G401 (cell line): ENCODE data around the gene PWWP2B. TPM values are rescaled to one million over a fixed set of nuclear protein-coding genes. Genes with fewer than 3 reads are reported as not detected.
A peak's percentile ranks its signal among the peaks of the same experiment; 100 is the strongest.

Experiments used
- DNase-seq: peaks from one replicate; pipeline ENCODE4 v3.0.0-alpha.2; 2015; ENCODE audit warnings: low spot score
- in situ Hi-C: cut with HindIII; loops from 2 replicates; pipeline ENCODE4 v1.10.0; 2016; ENCODE audit warnings: low sequenced_read_pairs, mixed read lengths
- total RNA-seq: library from RNA; depleted of rRNA; stranded (reverse); fragments of >200 nt; shearing (Covaris generic); gene quantifications from 2 replicates; pipeline ENCODE4 v1.2.3, GENCODE V29; 2014

Gene PWWP2B
- total RNA-seq, 1 experiment from 2014 or later, result 24.5 TPM

DNA sequence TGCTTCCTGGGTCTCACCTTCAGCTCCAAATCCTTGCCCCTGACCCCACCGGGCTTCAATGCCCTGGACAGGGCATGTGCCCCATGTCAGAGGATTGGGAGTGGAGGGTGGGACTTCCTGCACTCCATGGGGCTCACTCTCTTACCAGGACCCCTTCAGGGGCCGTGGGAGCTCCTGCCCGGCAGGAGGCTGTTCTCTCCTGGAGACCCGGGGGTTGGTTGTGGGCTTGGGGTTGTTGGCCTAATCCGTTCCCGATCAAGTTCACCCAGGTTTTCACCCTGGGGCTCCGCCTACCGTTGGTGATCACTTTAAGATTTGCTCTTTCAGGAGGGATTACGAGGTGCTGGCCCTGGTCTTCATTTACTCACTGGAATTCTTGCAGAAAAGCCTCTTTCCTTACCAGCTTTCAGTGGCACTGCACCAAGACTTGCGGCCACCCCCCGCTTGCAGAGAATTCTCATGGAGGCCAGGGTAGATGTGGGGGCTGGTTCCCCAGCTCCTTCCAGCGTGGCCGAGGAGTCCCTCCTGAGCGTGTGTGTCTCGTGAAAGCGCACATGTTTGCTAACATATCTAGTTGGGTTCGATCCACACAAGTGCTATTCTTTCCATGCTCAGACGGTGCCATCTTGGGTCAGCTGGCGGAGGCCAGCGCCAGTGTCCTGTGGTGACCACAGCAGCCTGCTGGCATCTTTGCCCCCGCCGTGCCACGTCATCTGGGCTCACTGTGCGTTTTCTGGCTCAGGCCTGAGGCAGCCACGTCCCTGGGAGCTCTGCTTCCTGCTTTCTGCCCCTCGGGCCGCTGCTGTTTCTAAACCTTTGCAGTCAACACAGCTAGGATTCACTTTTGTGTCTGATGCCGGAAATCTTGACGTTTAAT, 15.6 kb downstream of the PWWP2B start:
- in situ Hi-C loops, result no loop called here

DNA sequence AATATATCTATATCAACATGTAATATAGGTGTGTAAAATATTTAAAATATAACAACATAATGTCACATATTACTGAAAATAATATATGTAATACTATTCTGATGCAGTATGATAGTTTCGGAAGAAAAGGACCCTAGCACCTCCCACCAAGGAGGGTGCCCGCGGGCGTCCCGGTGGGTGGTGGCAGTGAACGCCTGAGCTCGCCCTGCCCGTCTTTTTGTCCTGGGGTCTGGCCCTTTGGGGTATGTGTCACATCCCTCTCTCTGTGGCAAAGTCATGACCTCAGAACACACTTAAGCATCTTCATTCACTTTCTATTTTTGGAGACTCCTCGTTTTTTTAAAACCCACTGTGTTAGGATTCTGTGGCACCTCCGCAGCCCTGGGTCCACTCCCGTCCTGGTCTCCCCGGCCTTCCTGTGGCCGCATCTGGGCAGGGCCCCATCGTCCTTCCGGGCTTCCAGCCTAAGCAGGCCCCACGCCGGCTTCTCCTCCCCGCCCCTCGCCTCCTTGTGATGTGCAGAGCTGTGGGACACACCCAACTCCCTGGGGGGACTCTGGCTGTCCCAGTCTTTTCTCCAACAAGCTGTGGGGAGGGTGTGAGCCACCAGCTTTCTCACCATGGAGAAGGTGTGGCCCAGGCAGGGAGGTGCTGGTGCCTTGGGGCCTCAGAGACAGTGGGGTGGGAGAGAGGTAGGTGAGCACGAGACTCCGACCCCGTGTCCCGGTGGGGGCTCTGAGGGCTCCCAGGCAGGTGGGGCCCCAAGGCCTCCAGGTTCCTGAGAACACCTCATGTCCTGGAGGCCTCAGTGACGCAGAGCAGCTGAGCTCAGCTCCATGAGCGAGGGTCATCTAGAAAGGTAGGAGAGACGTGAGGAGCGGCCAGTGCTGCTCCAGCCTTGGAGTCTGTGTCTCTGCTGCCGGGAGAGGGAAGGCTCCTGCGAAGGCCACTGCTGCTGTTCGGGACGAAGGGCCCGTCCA, 16.5 kb downstream of the PWWP2B start:
- in situ Hi-C loops, result no loop called here
- no peak for DNase-seq

More for the DNA sequence above, 15.6 kb downstream of the PWWP2B start:
- peak; percentile 43 for DNase-seq

DNA sequence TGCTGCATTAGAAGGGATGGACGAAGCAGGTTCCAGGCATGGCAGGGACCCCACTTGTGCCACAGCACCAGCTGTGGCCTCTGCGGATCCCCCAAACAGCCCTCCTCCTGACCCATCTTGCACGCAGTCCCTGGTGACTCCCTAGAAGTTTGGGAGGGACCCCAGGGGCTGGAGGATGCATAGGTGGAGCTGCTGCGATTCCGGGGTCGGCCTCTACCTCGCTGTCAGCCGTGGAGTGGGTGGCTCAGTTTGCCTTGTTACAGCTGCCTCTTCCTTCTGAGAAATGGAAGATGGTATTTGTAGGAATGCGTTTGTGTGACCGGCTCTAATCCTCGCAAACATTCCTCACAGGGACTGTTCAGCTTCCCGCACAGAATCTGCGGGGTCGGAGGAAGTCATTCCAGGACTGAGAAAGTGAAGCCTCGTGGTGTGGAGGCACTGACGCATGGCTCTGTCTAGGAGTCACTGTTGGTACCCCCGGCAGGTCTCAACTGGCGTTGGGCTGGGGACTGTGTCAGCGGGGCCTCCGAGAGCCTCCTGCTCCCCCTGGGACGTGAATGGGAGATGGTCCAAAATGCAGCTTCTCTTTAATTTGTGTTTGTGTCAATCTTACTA, 17.5 kb downstream of the PWWP2B start:
- no peak for DNase-seq
- in situ Hi-C loops, result no loop called here

DNA sequence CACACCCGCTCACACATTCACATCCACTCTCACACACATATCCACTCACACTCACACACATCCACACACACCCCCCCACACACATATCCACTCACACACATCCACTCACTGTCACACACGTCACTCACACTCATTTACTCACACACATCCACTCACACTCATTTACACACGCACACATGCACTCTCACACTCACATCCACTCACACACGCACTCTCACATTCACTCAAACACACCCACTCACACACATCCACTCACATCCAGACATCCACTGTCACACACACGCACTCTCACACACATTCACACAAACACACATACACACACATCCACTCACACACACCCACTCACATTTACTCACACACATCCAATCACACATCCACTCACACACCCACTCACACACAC, 18.3 kb downstream of the PWWP2B start:
- no peak for DNase-seq
- in situ Hi-C loops, result no loop called here

DNA sequence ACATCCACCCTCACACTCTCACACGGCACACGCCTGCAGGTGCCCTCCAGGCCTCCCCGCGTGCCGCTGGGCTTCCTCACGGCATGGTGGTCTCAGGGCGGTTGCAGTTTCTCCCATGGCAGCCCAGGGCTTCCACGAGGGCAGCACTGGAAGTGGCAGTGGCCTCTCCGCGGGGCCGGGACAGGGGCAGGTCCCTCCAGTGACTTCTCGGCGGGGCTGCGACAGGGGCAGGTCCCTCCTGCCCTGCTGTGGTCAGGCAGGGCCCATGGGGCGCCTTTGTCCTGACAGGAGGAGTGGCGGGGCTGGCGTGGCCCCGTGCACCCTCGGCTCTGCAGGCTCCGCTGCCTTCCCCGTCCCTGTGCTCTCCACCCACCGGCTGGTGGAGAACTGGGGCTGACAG, 19.0 kb downstream of the PWWP2B start:
- in situ Hi-C loops, result no loop called here
- no peak for DNase-seq

GRCh38 chr10:132416566-132417256, 19.7 kb downstream of the PWWP2B start:
- in situ Hi-C loops, result no loop called here
- DNase-seq, result no peak

DNA sequence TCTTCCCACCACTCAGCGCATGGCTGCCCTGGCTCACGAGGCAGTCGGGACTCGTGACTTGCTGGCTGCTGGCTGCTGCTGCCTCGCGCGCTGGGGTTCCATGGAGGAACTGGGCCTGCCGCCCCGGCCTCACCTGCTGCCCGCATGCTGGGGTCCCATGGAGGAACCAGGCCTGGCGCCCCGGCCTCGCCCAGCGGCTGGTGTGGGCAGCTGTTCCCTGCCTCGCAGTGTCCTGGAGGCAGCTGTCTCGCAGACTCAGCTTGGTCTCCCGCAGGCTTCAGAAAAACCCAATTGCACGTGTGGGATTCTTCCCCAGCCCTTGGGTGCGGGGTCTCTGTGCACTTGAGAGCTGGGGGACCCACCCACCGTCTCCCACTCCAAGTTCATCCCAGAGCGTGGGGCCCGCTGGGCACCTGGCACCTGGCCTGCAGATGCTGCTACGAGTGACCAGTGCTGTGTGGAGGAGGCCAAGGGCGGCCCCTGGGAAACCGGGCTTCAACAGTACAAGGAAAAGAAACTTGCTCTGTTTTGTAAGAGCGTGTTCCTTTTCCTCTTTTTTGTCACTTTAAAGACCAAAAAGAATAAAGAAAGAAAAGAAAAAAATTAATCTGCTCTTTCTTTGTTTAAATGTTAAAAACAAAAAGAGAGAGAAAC, 20.4 kb downstream of the PWWP2B start:
- in situ Hi-C loops, result no loop called here
- no peak for DNase-seq

DNA sequence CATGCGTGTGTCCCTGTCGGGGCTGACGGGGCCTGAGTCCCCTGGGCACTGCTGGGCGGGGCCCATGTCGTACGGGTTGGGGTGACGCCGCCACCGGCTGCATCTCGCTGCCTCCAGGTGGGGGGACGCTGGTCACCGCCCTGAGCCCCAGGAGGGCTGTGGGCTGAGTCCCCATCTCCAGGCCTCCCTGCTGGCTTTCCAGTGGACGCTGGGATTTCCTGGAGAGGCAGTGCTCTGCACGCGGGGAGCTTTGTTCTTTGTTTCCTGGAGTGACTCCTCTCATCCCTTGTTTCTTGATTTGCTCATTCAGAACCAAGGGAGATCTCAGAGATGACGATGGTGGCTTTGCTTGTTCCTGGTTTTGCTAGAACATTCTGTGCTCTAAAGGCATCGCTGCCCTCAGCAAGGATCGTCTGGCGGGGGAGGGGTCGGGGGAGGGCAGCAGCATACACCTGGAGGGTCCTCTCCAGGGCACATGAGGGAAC, 21.0 kb downstream of the PWWP2B start:
- no peak for DNase-seq
- in situ Hi-C loops, result no loop called here

DNA sequence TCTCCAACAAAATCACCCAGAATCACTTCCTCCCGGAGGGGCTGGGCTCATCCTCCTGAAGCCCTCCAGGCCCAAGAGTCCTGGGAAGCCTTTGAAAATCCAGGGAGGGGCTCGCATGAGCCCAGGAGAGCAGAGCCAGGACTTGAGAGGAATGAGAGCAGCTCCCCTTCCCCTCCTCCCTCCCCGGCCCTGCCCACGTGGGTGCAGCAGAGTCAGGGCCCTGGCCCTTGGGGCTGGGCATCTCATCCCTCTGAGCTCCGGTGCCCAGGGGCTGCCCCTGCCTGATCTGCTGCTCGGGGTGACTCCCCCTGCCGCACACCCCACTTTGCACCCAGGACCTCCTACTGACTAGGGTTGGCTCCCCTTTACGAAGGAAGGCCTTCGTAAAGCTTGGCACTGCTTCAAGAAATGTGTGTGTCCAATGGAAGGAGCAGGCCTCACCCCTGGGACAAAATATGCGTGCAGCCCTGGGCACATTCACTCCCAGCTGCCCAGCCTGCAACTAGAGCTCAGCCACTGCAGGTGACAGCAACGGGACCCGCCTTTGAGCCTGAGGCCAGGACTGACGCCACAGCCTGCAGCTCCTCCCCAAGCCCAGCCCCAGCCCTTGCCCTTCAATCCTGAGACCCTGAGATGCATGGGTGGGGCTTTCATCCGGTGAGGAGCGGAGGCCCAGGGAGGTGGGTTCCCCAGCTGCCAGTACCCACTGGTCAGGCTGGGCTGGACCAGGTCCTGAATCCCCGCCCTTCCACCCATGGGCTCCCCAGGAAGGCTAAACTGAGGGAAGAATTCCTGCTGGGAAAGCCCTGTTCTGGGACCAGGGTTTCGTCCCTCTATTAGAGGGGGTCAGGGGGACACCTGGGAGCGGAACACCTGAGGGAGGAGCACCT, 21.8 kb downstream of the PWWP2B start:
- in situ Hi-C loops, result no loop called here
- peak; percentile 41 for DNase-seq

DNA sequence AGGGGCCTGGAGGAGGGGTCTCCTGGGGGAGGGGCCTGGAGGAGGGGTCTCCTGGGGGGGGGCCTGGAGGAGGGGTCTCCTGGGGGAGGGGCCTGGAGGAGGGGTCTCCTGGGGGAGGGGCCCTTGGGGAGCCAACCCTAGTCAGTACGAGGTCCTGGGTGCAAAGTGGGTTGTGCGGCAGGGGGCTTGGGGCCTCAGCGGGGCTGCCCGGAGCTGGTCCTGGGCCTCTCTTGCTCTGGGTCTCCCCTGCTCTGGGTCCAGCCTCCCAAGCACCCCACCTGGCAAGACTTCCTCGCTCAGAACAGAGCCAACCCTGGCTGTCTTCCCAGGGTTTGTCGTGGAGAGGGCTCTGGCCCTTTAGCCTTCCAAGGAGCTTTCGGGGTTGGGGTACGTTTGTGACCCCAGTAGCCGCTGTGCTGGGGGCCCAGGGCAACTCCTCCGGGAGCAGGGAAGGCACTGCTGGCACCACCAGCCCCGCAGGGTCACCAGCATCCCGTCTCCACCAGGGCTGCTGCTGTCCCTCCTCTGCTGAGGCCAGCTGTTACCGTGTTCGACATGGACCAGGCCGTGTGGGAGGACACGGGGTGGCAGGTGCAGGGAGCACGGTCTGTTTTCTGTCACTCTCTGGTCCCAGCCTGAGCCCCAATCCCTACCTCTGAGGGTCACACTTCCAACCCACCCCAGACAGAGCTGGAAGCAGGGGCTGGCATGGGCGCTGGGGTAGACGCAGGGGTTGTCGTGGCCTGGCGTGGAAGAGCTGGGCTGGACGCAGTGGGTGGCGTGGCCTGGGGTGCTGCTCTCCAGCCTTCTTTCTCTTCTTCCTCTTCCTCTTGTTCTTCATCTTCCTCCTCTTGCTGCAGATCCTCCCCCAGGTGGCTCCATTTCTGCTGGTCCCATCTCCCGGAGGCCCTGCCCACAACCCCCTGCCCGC, 22.8 kb downstream of the PWWP2B start:
- DNase-seq, result no peak
- in situ Hi-C loops, result no loop called here

GRCh38 chr10:132420469-132420980, 23.5 kb downstream of the PWWP2B start:
- in situ Hi-C loops, result no loop called here
- DNase-seq, result no peak

- in situ Hi-C loops, result no loop called here
- no peak for DNase-seq
Measured at GRCh38 chr10:132420981-132421846, 24.2 kb downstream of the PWWP2B start.

DNA sequence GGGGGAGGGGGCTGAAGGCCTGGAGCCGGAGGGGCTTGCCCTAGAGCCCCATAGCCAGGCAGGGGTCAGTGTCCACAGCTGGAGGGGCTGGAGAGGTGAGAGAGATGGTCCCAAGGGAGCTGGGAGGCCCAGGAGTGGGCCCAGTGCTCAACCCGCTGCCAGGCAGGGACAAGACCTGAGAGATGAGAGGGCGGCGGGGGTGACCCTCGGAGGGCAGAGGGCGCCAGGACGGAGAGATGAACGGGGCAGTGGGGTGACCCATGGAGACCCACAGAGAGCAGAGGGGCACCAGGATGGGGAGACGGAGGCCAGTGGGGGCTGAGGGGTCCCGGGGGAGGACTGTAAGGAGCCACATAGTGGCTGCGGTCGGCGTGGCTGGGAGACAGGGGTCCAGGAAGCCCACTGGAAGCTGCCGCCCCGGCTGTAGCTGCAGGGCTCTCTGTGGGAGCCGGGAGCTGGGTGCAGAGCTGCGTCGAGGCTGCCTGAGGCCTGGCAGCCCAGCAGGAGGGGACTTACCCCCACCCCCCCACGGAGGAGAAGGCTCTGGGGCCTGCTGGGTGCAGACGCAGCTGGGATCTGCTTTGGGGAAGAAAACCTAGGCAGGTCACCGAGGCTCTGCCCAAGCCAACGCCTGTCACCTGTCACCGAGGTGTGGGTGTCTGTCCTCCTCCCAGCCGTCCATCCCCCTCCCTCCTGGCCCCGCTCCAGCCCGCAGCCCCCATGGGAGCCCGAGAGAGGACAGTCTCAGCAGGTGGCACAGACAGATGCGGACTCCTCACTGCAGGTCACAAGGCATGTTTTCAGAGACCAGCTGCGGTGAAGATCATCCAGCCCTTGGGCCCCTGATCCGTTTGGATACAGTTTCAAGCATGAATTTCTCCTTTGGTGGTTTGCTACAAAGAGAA, 25.1 kb downstream of the PWWP2B start:
- DNase-seq, result no peak
- in situ Hi-C loops, result no loop called here
